ENCODE results near the gene HERC6. TPM values are rescaled to one million over a fixed set of nuclear protein-coding genes. Genes with fewer than 3 reads are reported as not detected.
"Not testable (repeated sequence)": the region's sequence is repeated elsewhere in the genome, so short reads cannot be mapped to it uniquely, and the experiment has no call there.

HERC6 gene
- total RNA-seq, 6 donors from 2014 or later, result 6.7 to 27.2 (median 13.1) TPM

- Histone ChIP-seq H3K27ac (no peak overlapping the region), H3K4me1 (no peaks in the 10 kb centered on the region), H3K4me3 (no peak overlapping the region), H3K27me3 (no peaks in the 10 kb centered on the region), H3K9me3 (no peaks in the 10 kb centered on the region), H3K36me3 (no peaks in the 10 kb centered on the region)
- WGBS, 2 donors, result 96% methylated on average over 6 to 10 of the region's 10 CpGs
- ATAC-seq (ENCODE audit: low FRiP score in 2 of 2), result no peak
- no peak for DNase-seq
- TF ChIP-seq EP300 (IDR thresholded peaks at IDR 0.05) (no peak), POLR2AphosphoS5 (IDR thresholded peaks at IDR 0.05) (no peak), POLR2A (IDR thresholded peaks at IDR 0.05) (no peak)
- TF ChIP-seq, protein P1, sequence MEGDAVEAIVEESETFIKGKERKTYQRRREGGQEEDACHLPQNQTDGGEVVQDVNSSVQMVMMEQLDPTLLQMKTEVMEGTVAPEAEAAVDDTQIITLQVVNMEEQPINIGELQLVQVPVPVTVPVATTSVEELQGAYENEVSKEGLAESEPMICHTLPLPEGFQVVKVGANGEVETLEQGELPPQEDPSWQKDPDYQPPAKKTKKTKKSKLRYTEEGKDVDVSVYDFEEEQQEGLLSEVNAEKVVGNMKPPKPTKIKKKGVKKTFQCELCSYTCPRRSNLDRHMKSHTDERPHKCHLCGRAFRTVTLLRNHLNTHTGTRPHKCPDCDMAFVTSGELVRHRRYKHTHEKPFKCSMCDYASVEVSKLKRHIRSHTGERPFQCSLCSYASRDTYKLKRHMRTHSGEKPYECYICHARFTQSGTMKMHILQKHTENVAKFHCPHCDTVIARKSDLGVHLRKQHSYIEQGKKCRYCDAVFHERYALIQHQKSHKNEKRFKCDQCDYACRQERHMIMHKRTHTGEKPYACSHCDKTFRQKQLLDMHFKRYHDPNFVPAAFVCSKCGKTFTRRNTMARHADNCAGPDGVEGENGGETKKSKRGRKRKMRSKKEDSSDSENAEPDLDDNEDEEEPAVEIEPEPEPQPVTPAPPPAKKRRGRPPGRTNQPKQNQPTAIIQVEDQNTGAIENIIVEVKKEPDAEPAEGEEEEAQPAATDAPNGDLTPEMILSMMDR (IDR thresholded peaks at IDR 0.05), result no peak
Observed at GRCh38 chr4:88359558-88359957, 19.1 kb upstream of the HERC6 start.

DNA sequence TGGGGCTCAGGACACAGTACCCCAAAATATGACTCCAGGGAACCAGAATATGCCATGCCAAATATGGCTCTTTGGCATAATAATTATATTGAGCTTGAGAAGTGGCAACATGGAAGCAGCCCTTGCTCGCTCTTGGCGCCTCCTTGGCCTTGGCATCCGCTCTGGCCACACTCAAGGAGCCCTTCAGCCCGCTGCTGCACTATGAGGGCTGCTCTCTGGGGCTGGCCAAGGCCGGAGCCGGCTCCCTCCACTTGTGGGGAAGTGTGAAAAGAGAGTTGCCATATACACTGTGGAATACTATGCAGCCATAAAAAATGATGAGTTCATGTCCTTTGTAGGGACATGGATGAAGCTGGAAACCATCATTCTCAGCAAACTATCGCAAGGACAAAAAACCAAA, 18.4 kb upstream of the HERC6 start:
- H3K27ac ChIP-seq, result no peak overlapping the region
- no peaks in the 10 kb centered on the region for H3K4me1 ChIP-seq
- H3K36me3 ChIP-seq, result no peaks in the 10 kb centered on the region
- DNase-seq, result peak in 1 of 2 donors; percentile 54
- WGBS, 2 donors, result 77 to 89% methylated on average over 7 of the region's 7 CpGs
- H3K9me3 ChIP-seq, result no peaks in the 10 kb centered on the region
- TF ChIP-seq, protein P1 (IDR thresholded peaks at IDR 0.05), result no peak
- TF ChIP-seq POLR2A (IDR thresholded peaks at IDR 0.05), result no peak
- no peak for TF ChIP-seq EP300 (IDR thresholded peaks at IDR 0.05)
- no peak for TF ChIP-seq POLR2AphosphoS5 (IDR thresholded peaks at IDR 0.05)
- H3K27me3 ChIP-seq, result no peaks in the 10 kb centered on the region
- no peak overlapping the region for H3K4me3 ChIP-seq
- ATAC-seq (ENCODE audit: low FRiP score in 2 of 2), result no peak

- DNase-seq (peak in 1 of 2 donors; percentile 42), ATAC-seq (ENCODE audit: low FRiP score in 2 of 2) (no peak)
- H3K4me1 ChIP-seq, result no peaks in the 10 kb centered on the region
- no peaks in the 10 kb centered on the region for H3K27me3 ChIP-seq
- no peaks in the 10 kb centered on the region for H3K9me3 ChIP-seq
- no peak overlapping the region for H3K27ac ChIP-seq
- WGBS, 2 donors, result 94 to 97% methylated on average over 12 to 16 of the region's 16 CpGs
- H3K36me3 ChIP-seq, result no peaks in the 10 kb centered on the region
- no peak overlapping the region for H3K4me3 ChIP-seq
- TF ChIP-seq, protein P1 (IDR thresholded peaks at IDR 0.05), result no peak
- TF ChIP-seq EP300 (IDR thresholded peaks at IDR 0.05) (no peak), POLR2AphosphoS5 (IDR thresholded peaks at IDR 0.05) (no peak), POLR2A (IDR thresholded peaks at IDR 0.05) (no peak)
Observed at GRCh38 chr4:88360791-88361190, 17.9 kb upstream of the HERC6 start.

DNA sequence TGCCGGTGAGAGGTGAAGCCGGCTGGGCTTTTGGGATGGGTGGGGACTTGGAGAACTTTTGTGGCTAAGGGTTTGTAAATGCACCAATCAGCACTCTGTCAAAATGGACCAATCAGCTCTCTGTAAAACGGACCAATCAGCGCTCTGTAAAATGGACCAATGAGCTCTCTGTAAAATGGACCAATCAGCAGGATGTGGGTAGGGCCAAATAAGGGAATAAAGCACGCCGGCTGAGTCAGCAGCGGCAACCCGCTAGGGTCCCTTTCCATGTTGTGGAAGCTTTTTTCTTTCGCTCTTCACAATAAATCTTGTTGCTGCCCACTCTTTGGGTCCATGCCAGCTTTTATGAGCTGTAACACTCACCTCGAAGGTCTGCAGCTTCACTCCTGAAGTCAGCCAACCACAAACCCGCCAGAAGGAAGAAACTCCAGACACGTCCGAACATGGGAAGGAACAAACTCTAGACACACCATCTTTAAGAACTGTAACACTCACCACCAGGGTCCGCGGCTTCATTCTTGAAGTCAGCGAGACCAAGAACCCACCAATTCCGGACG, 17.4 kb upstream of the HERC6 start:
- not testable (repeated sequence) for H3K4me3 ChIP-seq; H3K9me3 ChIP-seq; H3K36me3 ChIP-seq; DNase-seq; H3K27me3 ChIP-seq; H3K4me1 ChIP-seq; ATAC-seq (ENCODE audit: low FRiP score in 2 of 2); H3K27ac ChIP-seq
- 88 to 91% methylated on average over 18 of the region's 18 CpGs for WGBS, 2 donors

- TF ChIP-seq POLR2A (IDR thresholded peaks at IDR 0.05) (no peak), EP300 (IDR thresholded peaks at IDR 0.05) (no peak), POLR2AphosphoS5 (IDR thresholded peaks at IDR 0.05) (no peak)
- TF ChIP-seq, protein P1 (IDR thresholded peaks at IDR 0.05), result no peak
Observed at GRCh38 chr4:88366460-88366859, 12.2 kb upstream of the HERC6 start.

More at GRCh38 chr4:88366460-88366859, 12.2 kb upstream of the HERC6 start:
- no peaks in the 10 kb centered on the region for H3K4me1 ChIP-seq
- H3K27ac ChIP-seq, result no peak overlapping the region
- H3K27me3 ChIP-seq, result no peaks in the 10 kb centered on the region
- no peak for DNase-seq
- 78 to 84% methylated on average over 2 of the region's 2 CpGs for WGBS, 2 donors
- ATAC-seq (ENCODE audit: low FRiP score in 2 of 2), result no peak
- H3K36me3 ChIP-seq, result no peaks in the 10 kb centered on the region
- H3K9me3 ChIP-seq, result no peaks in the 10 kb centered on the region
- H3K4me3 ChIP-seq, result no peak overlapping the region

Measured in upper lobe of left lung (tissue), 6 donors.